ENCODE results near the gene WDTC1. TPM values are rescaled to one million over a fixed set of nuclear protein-coding genes. Genes with fewer than 3 reads are reported as not detected.

WDTC1 gene
- total RNA-seq, 6 experiments from 2014 or later: 26.2 to 30.3 (median 28.0) TPM

- no peak for TF ChIP-seq CTCF (IDR thresholded peaks at IDR 0.05)
- no peak overlapping the region for H3K27ac Mint-ChIP-seq
- H3K9me3 Mint-ChIP-seq: no peaks in the 10 kb centered on the region
- H3K36me3 Mint-ChIP-seq (ENCODE audit: low read depth): no peaks in the 10 kb centered on the region
- no peak overlapping the region for H3K4me3 Mint-ChIP-seq
- no peak for DNase-seq
- H3K27me3 Mint-ChIP-seq (ENCODE audit: insufficient read depth): peaks cover 6% of the 10 kb centered on the region; the same call in 1 of the 2 replicates
- peaks cover 25% of the 10 kb centered on the region for H3K4me1 Mint-ChIP-seq (ENCODE audit: low read depth)
Measured at GRCh38 chr1:27314169-27314568, 79.7 kb downstream of the WDTC1 start.

- Mint-ChIP-seq H3K27me3 (ENCODE audit: insufficient read depth) (peaks cover 6% of the 10 kb centered on the region; the same call in 1 of the 2 replicates), H3K36me3 (ENCODE audit: low read depth) (no peaks in the 10 kb centered on the region), H3K9me3 (no peaks in the 10 kb centered on the region), H3K4me3 (no peak overlapping the region), H3K27ac (no peak overlapping the region), H3K4me1 (ENCODE audit: low read depth) (peaks cover 25% of the 10 kb centered on the region)
- no peak for TF ChIP-seq CTCF (IDR thresholded peaks at IDR 0.05)
- no peak for DNase-seq
Measured at GRCh38 chr1:27314737-27315136, 80.3 kb downstream of the WDTC1 start.

GRCh38 chr1:27316860-27317259 is 82.4 kb downstream of the WDTC1 start:
- DNase-seq: no peak
- H3K4me1 Mint-ChIP-seq (ENCODE audit: low read depth): peaks cover 36% of the 10 kb centered on the region
- no peaks in the 10 kb centered on the region for H3K36me3 Mint-ChIP-seq (ENCODE audit: low read depth)
- no peaks in the 10 kb centered on the region for H3K9me3 Mint-ChIP-seq
- H3K27me3 Mint-ChIP-seq (ENCODE audit: insufficient read depth): peaks cover 6% of the 10 kb centered on the region
- H3K27ac Mint-ChIP-seq: no peak overlapping the region
- TF ChIP-seq CTCF (IDR thresholded peaks at IDR 0.05): no peak
- H3K4me3 Mint-ChIP-seq: no peak overlapping the region

GRCh38 chr1:27318136-27318535 is 83.7 kb downstream of the WDTC1 start:
- Mint-ChIP-seq H3K4me3 (peak overlapping the region; percentile 16; the same call in 1 of the 2 replicates), H3K9me3 (no peaks in the 10 kb centered on the region), H3K4me1 (ENCODE audit: low read depth) (peaks cover 39% of the 10 kb centered on the region), H3K27me3 (ENCODE audit: insufficient read depth) (peaks cover 6% of the 10 kb centered on the region), H3K27ac (peak overlapping the region; percentile 63), H3K36me3 (ENCODE audit: low read depth) (0 out of 2 replicates have a peak, but pooled peaks cover 6% of the 10 kb centered on the region)
- no peak for TF ChIP-seq CTCF (IDR thresholded peaks at IDR 0.05)
- no peak for DNase-seq

GRCh38 chr1:27318596-27318995 is 84.2 kb downstream of the WDTC1 start:
- Mint-ChIP-seq H3K4me3 (peak overlapping the region; percentile 16; the same call in 1 of the 2 replicates), H3K4me1 (ENCODE audit: low read depth) (peaks cover 44% of the 10 kb centered on the region), H3K36me3 (ENCODE audit: low read depth) (0 out of 2 replicates have a peak, but pooled peaks cover 6% of the 10 kb centered on the region), H3K27me3 (ENCODE audit: insufficient read depth) (peaks cover 6% of the 10 kb centered on the region), H3K27ac (peak overlapping the region; percentile 63), H3K9me3 (no peaks in the 10 kb centered on the region)
- peak; percentile 18 for DNase-seq
- TF ChIP-seq CTCF (IDR thresholded peaks at IDR 0.05): no peak
